K562 (cell line): Measurements from ENCODE around the gene ZNF77. TPM values are rescaled to one million over a fixed set of nuclear protein-coding genes. Genes with fewer than 3 reads are reported as not detected.

Experiments used
- CHD2 ChIP-seq: IDR thresholded peaks from 2 replicates; pipeline ENCODE4 v1.6.1; 2011; ENCODE audit warnings: low read depth, low read length
- CXXC5 ChIP-seq: fragments of 250-450 bp; sonication (Bioruptor Pico); IDR thresholded peaks from 2 replicates; pipeline ENCODE4 v1.8.0; 2022; ENCODE audit warnings: inconsistent platforms, mild to moderate bottlenecking, moderate library complexity
- ETV6 ChIP-seq, 3 experiments: fragments of 150-350 bp in 1 of 3; sonication (generic) in 1 of 3; formaldehyde crosslinking in 1 of 3; IDR thresholded peaks; 2 replicates each; pipeline versions ENCODE4 v1.6.1 to v1.8.0; 2014 to 2022; ENCODE audit warnings: borderline replicate concordance in 2 of 3, low read depth in 2 of 3, antibody characterized with exemption in 1 of 3, low read length in 1 of 3, mild to moderate bottlenecking in 1 of 3, missing genetic modification reagents in 1 of 3
- GATAD2B ChIP-seq: fragments of 450-650 bp; IDR thresholded peaks from 2 replicates; pipeline ENCODE4 v1.6.1; 2017; ENCODE audit warnings: mild to moderate bottlenecking, borderline replicate concordance
- NBN ChIP-seq: fragments of 450-650 bp; IDR thresholded peaks from 2 replicates; pipeline ENCODE4 v1.6.1; 2016; ENCODE audit warnings: low read depth, mild to moderate bottlenecking
- NONO ChIP-seq, 2 experiments: fragments of 200-400 bp in 1 of 2; fragments of 450-650 bp in 1 of 2; formaldehyde crosslinking in 1 of 2; IDR thresholded peaks; 2 replicates each; pipeline ENCODE4 v1.6.1; 2017; ENCODE audit warnings: low read depth in 2 of 2, mild to moderate bottlenecking in 2 of 2, moderate library complexity in 2 of 2, low read length in 1 of 2
- PML ChIP-seq: IDR thresholded peaks from 2 replicates; pipeline ENCODE4 v1.6.1; 2012; ENCODE audit warnings: low read length, inconsistent platforms
- SIN3A ChIP-seq, 2 experiments: fragments of 150-350 bp in 1 of 2; IDR thresholded peaks; 2 replicates each; pipeline ENCODE4 v1.6.1; 2011 to 2016; ENCODE audit warnings: borderline replicate concordance in 2 of 2, low read depth in 2 of 2, low read length in 2 of 2, mild to moderate bottlenecking in 2 of 2, moderate library complexity in 2 of 2; ENCODE audit not compliant: control insufficient read depth in 1 of 2
- SREBF1 ChIP-seq: fragments of 150-350 bp; IDR thresholded peaks from 2 replicates; pipeline ENCODE4 v1.6.1; 2014; ENCODE audit warnings: antibody characterized with exemption, low read depth, low read length, borderline replicate concordance
- TBL1XR1 ChIP-seq, 2 experiments: IDR thresholded peaks; 2 replicates each; pipeline ENCODE4 v1.6.1; 2012; ENCODE audit warnings: improper control_type of control experiment in 2 of 2, low read length in 2 of 2, mild to moderate bottlenecking in 1 of 2
- TCF3 ChIP-seq: sonication (generic); formaldehyde crosslinking; IDR thresholded peaks from 2 replicates; pipeline ENCODE4 v1.4.0; 2020; ENCODE audit warnings: mild to moderate bottlenecking, missing genetic modification reagents
- TCF7 ChIP-seq: sonication (generic); IDR thresholded peaks from 2 replicates; pipeline ENCODE4 v1.6.1; 2016; ENCODE audit warnings: antibody characterized with exemption, borderline replicate concordance
- TRIM28 ChIP-seq: fragments of 450-650 bp; IDR thresholded peaks from 2 replicates; pipeline ENCODE4 v1.6.1; 2017
- XRCC5 ChIP-seq: fragments of 200-400 bp; formaldehyde crosslinking; IDR thresholded peaks from 2 replicates; pipeline ENCODE4 v1.6.1; 2017; ENCODE audit warnings: low read depth, mild to moderate bottlenecking, low read length
- ZFX ChIP-seq: sonication (generic); formaldehyde crosslinking; IDR thresholded peaks from 2 replicates; pipeline ENCODE4 v1.8.0; 2022; ENCODE audit warnings: mild to moderate bottlenecking, missing genetic modification reagents, moderate library complexity
- ZNF511 ChIP-seq: sonication (generic); formaldehyde crosslinking; IDR thresholded peaks from 2 replicates; pipeline ENCODE4 v1.8.0; 2022; ENCODE audit warnings: mild to moderate bottlenecking, missing genetic modification reagents
- polyA plus RNA-seq, 8 experiments: library from polyadenylated mRNA; depleted of rRNA in 4 of 8; stranded (reverse) in 5 of 8; unstranded in 3 of 8; fragments of >200 nt; fragmentation: Nextera tagmentation in 2 of 8; fragmentation: Illumina TruSeq in 1 of 8; extraction: Ambion mirVana in 2 of 8; extraction: Trizol in 1 of 8; gene quantifications; 2 replicates each; pipeline versions ENCODE4 v1.2.1 to v1.2.3, GENCODE V29; 2011 to 2014; ENCODE audit warnings: inconsistent platforms in 1 of 8, missing spikeins in 1 of 8
- total RNA-seq, 7 experiments: library from RNA; depleted of rRNA in 6 of 7; stranded (reverse); fragments of >200 nt in 6 of 7; fragmentation: Illumina TruSeq in 2 of 7; extraction: Trizol in 2 of 7; gene quantifications; 2 replicates each; pipeline versions ENCODE4 v1.2.1 to v1.2.3, GENCODE V29; 2011 to 2021; ENCODE audit warnings: low replicate concordance in 1 of 7
- TF ChIP-seq, protein P1 (sequence below): fragments of 200-800 bp; sonication (Bioruptor generic); IDR thresholded peaks from 2 replicates; pipeline ENCODE4 v1.6.1; 2017; ENCODE audit warnings: missing genetic modification characterization, missing compliant biosample characterization
- TF ChIP-seq, protein P2 (sequence below): fragments of 150-350 bp; conservative IDR thresholded peaks from 2 replicates; pipeline ENCODE4 v1.6.1; 2014; ENCODE audit warnings: low read length
- TF ChIP-seq, protein P3 (sequence below): IDR thresholded peaks from 3 replicates; pipeline ENCODE4 v1.6.1; 2011; ENCODE audit warnings: borderline replicate concordance, mild to moderate bottlenecking; ENCODE audit not compliant: insufficient read length, insufficient read depth
- TF ChIP-seq, protein P4 (sequence below): fragments of 450-650 bp; IDR thresholded peaks from 2 replicates; pipeline ENCODE4 v1.6.1; 2016; ENCODE audit warnings: antibody characterized with exemption

ZNF77 gene
- total and polyA plus RNA-seq, 9 of the 15 experiments (the other 6 are each of a cell fraction or from before 2014, with no cell fraction given): 4.3 to 14.5 (median 7.7) TPM

- TF ChIP-seq, protein P1, sequence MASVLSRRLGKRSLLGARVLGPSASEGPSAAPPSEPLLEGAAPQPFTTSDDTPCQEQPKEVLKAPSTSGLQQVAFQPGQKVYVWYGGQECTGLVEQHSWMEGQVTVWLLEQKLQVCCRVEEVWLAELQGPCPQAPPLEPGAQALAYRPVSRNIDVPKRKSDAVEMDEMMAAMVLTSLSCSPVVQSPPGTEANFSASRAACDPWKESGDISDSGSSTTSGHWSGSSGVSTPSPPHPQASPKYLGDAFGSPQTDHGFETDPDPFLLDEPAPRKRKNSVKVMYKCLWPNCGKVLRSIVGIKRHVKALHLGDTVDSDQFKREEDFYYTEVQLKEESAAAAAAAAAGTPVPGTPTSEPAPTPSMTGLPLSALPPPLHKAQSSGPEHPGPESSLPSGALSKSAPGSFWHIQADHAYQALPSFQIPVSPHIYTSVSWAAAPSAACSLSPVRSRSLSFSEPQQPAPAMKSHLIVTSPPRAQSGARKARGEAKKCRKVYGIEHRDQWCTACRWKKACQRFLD (CRISPR knock-in tag): peak; percentile 92
- TF ChIP-seq ETV6 (IDR thresholded peaks at IDR 0.05; ENCODE audit: borderline replicate concordance in 1 of 2, low read depth in 2 of 2, low read length in 1 of 2) (peak; percentile 90 to 93), ETV6 (CRISPR knock-in tag; IDR thresholded peaks at IDR 0.05; ENCODE audit: borderline replicate concordance) (no peak), PML (peak; percentile 97), ZFX (CRISPR knock-in tag) (no peak), XRCC5 (peak; percentile 64; the same call in 1 of the 2 replicates), TCF7 (peak; percentile 91; the same call in 1 of the 2 replicates), GATAD2B (peak; percentile 83; the same call in 1 of the 2 replicates), NONO (IDR thresholded peaks at IDR 0.05; ENCODE audit: low read depth in 2 of 2, low read length in 1 of 2) (peak in 1 of 2 experiments; percentile 83; a peak in 1 of 4 replicates), CXXC5 (peak; percentile 93), SIN3A (IDR thresholded peaks at IDR 0.05; ENCODE audit: borderline replicate concordance in 2 of 2, control insufficient read depth in 1 of 2, low read depth in 2 of 2, low read length in 2 of 2) (no peak; a peak in 1 of 4 replicates), ZNF511 (no peak), TRIM28 (peak; percentile 48; the same call in 1 of the 2 replicates), TBL1XR1 (IDR thresholded peaks at IDR 0.05; ENCODE audit: low read length in 2 of 2) (peak; percentile 66 to 98; a peak in 3 of 4 replicates), CHD2 (no peak), NBN (no peak; the same call in 1 of the 2 replicates), SREBF1 (no peak), TCF3 (peak; percentile 99)
- TF ChIP-seq, protein P2, sequence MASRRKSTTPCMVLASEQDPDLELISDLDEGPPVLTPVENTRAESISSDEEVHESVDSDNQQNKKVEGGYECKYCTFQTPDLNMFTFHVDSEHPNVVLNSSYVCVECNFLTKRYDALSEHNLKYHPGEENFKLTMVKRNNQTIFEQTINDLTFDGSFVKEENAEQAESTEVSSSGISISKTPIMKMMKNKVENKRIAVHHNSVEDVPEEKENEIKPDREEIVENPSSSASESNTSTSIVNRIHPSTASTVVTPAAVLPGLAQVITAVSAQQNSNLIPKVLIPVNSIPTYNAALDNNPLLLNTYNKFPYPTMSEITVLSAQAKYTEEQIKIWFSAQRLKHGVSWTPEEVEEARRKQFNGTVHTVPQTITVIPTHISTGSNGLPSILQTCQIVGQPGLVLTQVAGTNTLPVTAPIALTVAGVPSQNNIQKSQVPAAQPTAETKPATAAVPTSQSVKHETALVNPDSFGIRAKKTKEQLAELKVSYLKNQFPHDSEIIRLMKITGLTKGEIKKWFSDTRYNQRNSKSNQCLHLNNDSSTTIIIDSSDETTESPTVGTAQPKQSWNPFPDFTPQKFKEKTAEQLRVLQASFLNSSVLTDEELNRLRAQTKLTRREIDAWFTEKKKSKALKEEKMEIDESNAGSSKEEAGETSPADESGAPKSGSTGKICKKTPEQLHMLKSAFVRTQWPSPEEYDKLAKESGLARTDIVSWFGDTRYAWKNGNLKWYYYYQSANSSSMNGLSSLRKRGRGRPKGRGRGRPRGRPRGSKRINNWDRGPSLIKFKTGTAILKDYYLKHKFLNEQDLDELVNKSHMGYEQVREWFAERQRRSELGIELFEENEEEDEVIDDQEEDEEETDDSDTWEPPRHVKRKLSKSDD: no peak
- TF ChIP-seq, protein P3, sequence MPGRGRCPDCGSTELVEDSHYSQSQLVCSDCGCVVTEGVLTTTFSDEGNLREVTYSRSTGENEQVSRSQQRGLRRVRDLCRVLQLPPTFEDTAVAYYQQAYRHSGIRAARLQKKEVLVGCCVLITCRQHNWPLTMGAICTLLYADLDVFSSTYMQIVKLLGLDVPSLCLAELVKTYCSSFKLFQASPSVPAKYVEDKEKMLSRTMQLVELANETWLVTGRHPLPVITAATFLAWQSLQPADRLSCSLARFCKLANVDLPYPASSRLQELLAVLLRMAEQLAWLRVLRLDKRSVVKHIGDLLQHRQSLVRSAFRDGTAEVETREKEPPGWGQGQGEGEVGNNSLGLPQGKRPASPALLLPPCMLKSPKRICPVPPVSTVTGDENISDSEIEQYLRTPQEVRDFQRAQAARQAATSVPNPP: no peak
- TF ChIP-seq, protein P4, sequence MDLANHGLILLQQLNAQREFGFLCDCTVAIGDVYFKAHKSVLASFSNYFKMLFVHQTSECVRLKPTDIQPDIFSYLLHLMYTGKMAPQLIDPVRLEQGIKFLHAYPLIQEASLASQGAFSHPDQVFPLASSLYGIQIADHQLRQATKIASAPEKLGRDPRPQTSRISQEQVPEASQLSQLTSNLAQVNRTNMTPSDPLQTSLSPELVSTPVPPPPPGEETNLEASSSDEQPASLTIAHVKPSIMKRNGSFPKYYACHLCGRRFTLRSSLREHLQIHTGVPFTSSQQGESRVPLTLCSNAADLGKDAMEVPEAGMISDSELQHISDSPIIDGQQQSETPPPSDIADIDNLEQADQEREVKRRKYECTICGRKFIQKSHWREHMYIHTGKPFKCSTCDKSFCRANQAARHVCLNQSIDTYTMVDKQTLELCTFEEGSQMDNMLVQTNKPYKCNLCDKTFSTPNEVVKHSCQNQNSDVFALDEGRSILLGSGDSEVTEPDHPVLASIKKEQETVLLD: peak; percentile 58; the same call in 1 of the 2 replicates
Measured at GRCh38 chr19:2949939-2950285, 5.1 kb upstream of the ZNF77 start (continued).
